HEK293T (cell line): Measurements from ENCODE around the gene CD320.

Experiments
- CTCF ChIA-PET: fragments of 350-600 bp; formaldehyde crosslinking; extraction: SDS; loops from one replicate; lab custom pipeline; 2021; ENCODE audit warnings: antibody characterized with exemption, inconsistent platforms; lab: Yijun Ruan, JAX
- POLR2A ChIA-PET: fragments of 350-600 bp; formaldehyde crosslinking; extraction: SDS; loops from one replicate; lab custom pipeline; 2020; ENCODE audit warnings: antibody characterized with exemption, inconsistent platforms; lab: Yijun Ruan, JAX
- DNase-seq: peaks from one replicate; pipeline ENCODE4 v3.0.0; 2012; ENCODE audit warnings: mixed read lengths; ENCODE audit errors: extremely low spot score
- ARNT ChIP-seq: fragments of 450-650 bp; IDR thresholded peaks from 2 replicates; pipeline ENCODE4 v1.6.1; 2017; ENCODE audit warnings: mild to moderate bottlenecking
- BHLHE40 ChIP-seq: fragments of 450-650 bp; IDR thresholded peaks from 2 replicates; pipeline ENCODE4 v1.6.1; 2016; ENCODE audit warnings: mild to moderate bottlenecking, moderate library complexity, borderline replicate concordance
- CTBP1 ChIP-seq: fragments of 450-650 bp; IDR thresholded peaks from 2 replicates; pipeline ENCODE4 v1.6.1; 2016; ENCODE audit warnings: borderline replicate concordance
- ELF4 ChIP-seq: fragments of 450-650 bp; IDR thresholded peaks from 2 replicates; pipeline ENCODE4 v1.6.1; 2017; ENCODE audit warnings: antibody characterized with exemption
- FOXA1 ChIP-seq: fragments of 450-650 bp; IDR thresholded peaks from 2 replicates; pipeline ENCODE4 v1.6.1; 2016; ENCODE audit warnings: mild to moderate bottlenecking
- FOXK2 ChIP-seq: fragments of 450-650 bp; IDR thresholded peaks from 2 replicates; pipeline ENCODE4 v1.6.1; 2016; ENCODE audit warnings: mild to moderate bottlenecking
- FOXM1 ChIP-seq: fragments of 450-650 bp; IDR thresholded peaks from 2 replicates; pipeline ENCODE4 v1.6.1; 2017; ENCODE audit warnings: mild to moderate bottlenecking, borderline replicate concordance
- HDGF ChIP-seq: fragments of 450-650 bp; IDR thresholded peaks from 2 replicates; pipeline ENCODE4 v1.6.1; 2017; ENCODE audit warnings: antibody characterized with exemption, borderline replicate concordance
- L3MBTL2 ChIP-seq: fragments of 450-650 bp; conservative IDR thresholded peaks from 2 replicates; pipeline ENCODE4 v1.6.1; 2016; ENCODE audit warnings: mild to moderate bottlenecking
- LEF1 ChIP-seq: fragments of 450-650 bp; IDR thresholded peaks from 2 replicates; pipeline ENCODE4 v1.6.1; 2017; ENCODE audit warnings: mild to moderate bottlenecking, borderline replicate concordance
- NFRKB ChIP-seq: fragments of 450-650 bp; IDR thresholded peaks from 2 replicates; pipeline ENCODE4 v1.6.1; 2016; ENCODE audit warnings: mild to moderate bottlenecking, moderate library complexity
- SP1 ChIP-seq: fragments of 450-650 bp; IDR thresholded peaks from 2 replicates; pipeline ENCODE4 v1.6.1; 2017
- SUZ12 ChIP-seq: fragments of 450-650 bp; IDR thresholded peaks from 2 replicates; pipeline ENCODE4 v1.6.1; 2016; ENCODE audit warnings: mild to moderate bottlenecking
- TARDBP ChIP-seq: fragments of 450-650 bp; IDR thresholded peaks from 2 replicates; pipeline ENCODE4 v1.6.1; 2016
- ZNF384 ChIP-seq: fragments of 450-650 bp; IDR thresholded peaks from 2 replicates; pipeline ENCODE4 v1.6.1; 2016
- TF ChIP-seq, protein P1 (sequence below): fragments of 450-650 bp; IDR thresholded peaks from 2 replicates; pipeline ENCODE4 v1.6.1; 2016

The CD320 gene

DNA sequence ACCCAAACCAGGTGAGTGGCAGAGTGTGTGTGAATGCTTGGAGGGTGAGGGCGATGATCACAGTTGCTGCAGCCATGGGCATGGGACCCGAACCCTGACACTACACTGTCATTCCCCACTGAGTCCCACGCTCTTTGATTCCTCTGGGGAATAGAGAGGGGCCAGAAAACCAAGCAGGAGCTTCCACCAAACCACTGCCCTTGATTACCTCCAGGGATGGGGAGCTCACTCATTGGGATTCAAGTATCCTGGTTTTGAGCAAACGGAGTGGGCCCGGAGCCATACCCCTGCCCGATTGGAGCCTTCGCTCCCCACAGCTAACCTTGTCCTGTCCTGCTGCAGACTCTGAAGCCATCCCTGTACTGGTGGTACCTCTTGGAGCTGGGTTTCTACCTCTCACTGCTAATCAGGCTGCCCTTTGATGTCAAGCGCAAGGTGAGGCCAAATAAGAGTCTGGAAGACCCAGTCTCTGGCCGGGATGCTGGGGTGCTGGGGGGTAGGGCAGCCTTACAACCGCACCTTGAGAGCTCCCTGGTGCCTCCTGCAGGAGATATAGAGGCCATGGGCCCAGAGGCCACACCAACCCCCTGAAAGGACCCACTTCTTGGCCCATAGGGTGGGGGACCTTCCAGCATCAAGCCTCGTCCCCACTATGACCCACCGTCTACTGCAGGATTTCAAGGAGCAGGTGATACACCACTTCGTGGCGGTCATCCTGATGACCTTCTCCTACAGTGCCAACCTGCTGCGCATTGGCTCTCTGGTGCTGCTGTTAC is 51.7 kb downstream of the CD320 start:
- DNase-seq, result no peak
- TF ChIP-seq FOXM1, result no peak
- no peak for TF ChIP-seq ARNT
- no peak for TF ChIP-seq L3MBTL2
- TF ChIP-seq NFRKB, result no peak
- TF ChIP-seq, protein P1, sequence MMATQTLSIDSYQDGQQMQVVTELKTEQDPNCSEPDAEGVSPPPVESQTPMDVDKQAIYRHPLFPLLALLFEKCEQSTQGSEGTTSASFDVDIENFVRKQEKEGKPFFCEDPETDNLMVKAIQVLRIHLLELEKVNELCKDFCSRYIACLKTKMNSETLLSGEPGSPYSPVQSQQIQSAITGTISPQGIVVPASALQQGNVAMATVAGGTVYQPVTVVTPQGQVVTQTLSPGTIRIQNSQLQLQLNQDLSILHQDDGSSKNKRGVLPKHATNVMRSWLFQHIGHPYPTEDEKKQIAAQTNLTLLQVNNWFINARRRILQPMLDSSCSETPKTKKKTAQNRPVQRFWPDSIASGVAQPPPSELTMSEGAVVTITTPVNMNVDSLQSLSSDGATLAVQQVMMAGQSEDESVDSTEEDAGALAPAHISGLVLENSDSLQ, result no peak
- TF ChIP-seq SP1, result no peak
- no peak for TF ChIP-seq ELF4
- ChIA-PET CTCF (interaction anchor here (0.6 kb wide), 2 partner anchors 55 to 104 kb away, joined by 3 read pairs; no protein-coding TSS in a partner anchor), POLR2A (no interaction called here)

DNA sequence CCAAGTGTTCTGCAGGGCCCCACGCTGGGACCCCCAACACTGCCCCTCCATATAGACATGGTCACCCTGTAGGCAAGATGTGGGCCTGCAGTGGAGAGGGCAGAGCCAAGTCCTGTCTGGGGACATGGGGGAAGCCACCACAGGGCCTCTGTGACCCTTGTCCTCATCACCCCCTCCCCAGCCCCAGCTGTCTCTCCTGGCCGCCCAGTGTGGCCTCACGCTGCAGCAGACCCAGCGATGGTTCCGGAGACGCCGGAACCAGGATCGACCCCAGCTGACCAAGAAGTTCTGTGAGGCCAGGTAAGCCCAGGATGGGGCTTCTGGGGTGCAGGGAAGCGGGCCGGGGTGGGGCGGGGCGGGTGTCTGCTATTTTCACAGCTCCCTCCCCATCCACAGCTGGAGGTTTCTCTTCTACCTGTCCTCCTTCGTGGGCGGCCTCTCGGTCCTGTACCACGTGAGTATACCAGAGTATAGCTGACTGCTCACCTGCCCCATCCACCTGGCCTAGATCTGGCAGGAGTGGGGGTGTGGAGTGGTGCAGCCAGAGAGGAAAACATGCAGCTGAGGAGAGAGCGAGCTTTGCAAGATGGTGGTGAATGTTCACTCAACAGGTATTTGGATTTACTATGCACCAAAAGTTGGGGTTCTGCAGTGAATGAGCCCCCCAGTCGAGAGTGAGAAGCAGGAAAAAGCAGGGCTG is 52.6 kb downstream of the CD320 start:
- no peak for DNase-seq
- ChIA-PET POLR2A (interaction anchor here (1.1 kb wide), 1 partner anchor 311 kb away, joined by 3 read pairs; no protein-coding TSS in a partner anchor), CTCF (no interaction called here)
- TF ChIP-seq HDGF, result no peak
- TF ChIP-seq LEF1, result no peak

DNA sequence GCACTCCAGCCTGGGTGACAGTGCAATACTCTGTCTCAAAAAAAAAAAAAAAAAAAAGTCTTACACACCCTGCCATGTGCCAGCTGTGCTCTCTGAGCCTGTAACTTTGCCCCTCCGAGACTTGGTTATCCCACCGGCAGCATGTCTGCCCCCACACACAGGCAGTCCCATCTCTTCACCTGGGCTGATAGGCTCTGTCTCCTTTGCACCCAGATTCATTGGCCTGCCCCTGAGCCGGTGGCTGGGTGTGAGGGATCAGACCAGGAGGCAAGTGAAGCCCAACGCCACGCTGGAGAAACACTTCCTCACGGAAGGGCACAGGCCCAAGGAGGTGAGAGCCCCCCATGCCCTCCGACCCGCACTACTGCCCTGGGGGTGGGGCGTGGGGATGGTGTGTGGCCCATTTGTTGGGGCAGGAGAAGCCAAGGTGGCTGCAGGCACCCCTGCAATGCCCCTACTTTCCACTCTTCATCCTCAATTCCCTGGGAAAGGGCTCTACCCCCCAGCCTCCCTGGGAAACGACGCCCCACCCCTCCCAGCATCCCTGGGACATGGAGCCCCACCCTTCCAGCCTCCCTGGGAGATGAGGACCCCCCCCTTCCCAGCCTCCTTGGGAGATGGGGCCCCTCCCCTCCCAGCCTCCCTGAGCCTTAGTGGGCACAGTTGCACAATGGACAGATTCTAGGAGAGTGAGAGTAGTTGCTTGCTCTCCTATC is 53.7 kb downstream of the CD320 start:
- CTCF ChIA-PET, result no interaction called here
- no peak for TF ChIP-seq LEF1
- TF ChIP-seq, protein P1, result no peak
- TF ChIP-seq FOXM1, result no peak
- TF ChIP-seq ELF4, result no peak
- no peak for TF ChIP-seq L3MBTL2
- no peak for TF ChIP-seq SUZ12
- TF ChIP-seq FOXK2, result no peak

DNA sequence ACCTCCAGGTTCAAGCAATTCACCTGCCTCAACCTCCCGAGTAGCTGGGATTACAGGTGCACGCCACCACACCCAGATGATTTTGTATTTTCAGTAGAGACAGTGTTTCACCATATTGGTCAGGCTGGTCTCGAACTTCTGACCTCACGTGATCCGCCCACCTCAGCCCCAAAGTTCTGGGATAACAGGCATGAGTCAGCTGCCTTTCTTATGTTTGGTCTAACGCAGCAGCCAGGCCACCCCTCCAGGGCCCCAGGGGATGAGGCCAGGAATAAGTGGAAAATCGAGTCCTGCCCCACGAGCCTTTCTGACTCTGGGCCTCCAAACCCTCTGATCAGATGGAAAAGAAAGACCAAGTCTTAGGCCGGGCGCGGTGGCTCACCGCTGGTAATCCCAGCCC is 54.5 kb downstream of the CD320 start:
- POLR2A ChIA-PET, result interaction anchor here (0.6 to 0.7 kb wide), 2 partner anchors 95 to 248 kb away, joined by 3 to 4 read pairs; no protein-coding TSS in a partner anchor
- CTCF ChIA-PET, result interaction anchor here (0.9 kb wide), 1 partner anchor 95 kb away, joined by 4 read pairs; no protein-coding TSS in a partner anchor
- DNase-seq, result no peak
- TF ChIP-seq L3MBTL2 (no peak), FOXK2 (no peak), HDGF (no peak), TARDBP (no peak), CTBP1 (no peak), ARNT (no peak), NFRKB (no peak), ELF4 (no peak), FOXM1 (no peak)
- TF ChIP-seq, protein P1, result no peak

More for the DNA sequence above, 53.7 kb downstream of the CD320 start:
- no peak for DNase-seq
- POLR2A ChIA-PET, result interaction anchor here (1.1 kb wide), 1 partner anchor 310 kb away, joined by 3 read pairs; no protein-coding TSS in a partner anchor

DNA sequence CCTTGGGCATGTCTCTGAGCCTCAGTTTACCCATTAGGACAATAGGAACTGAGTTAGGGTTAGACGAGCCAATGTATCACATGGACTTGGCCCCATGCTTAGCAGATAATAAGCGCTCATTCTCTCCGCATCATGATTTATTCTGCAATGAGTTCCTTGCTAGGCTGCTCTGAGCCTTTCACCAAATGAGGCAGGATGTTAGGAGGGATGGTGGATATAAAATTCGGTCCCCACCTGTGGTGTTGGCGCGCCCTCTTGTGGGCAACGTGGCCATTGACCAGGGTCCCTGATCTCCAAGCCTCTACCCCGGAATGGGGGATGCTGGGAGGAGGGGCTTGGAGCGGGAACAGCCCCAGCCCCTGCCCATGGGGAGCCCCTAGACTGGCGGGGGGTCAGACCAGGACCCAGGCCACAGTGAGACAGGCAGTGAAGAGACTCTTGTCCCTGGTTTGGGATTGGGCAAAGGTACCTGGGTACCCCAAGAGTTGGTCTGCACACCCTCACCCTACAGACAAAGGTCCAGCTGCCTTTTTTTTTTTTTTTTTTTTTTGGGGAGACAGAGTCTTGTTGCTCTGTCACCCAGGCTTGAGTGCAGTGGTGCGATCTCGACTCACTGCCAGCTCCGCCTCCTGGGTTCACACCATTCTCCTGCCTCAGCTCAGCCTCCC is 55.1 kb downstream of the CD320 start:
- no peak for TF ChIP-seq BHLHE40
- TF ChIP-seq HDGF, result no peak
- TF ChIP-seq FOXK2, result no peak
- TF ChIP-seq CTBP1, result no peak
- no peak for TF ChIP-seq NFRKB
- TF ChIP-seq SUZ12, result no peak
- no peak for TF ChIP-seq FOXM1
- no peak for TF ChIP-seq ARNT
- TF ChIP-seq ZNF384, result no peak
- TF ChIP-seq FOXA1, result no peak
- ChIA-PET POLR2A (interaction anchor here (0.6 to 1.0 kb wide), 3 partner anchors 95 to 310 kb away, joined by 3 to 4 read pairs (median 3); partner anchors contain the start of gene TIMM44), CTCF (interaction anchor here (0.6 to 0.9 kb wide), 2 partner anchors 95 to 308 kb away, joined by 3 to 4 read pairs; no protein-coding TSS in a partner anchor)
- DNase-seq, result peak; percentile 89
